ENCODE results near the gene CSF1. TPM values are rescaled to one million over a fixed set of nuclear protein-coding genes. Genes with fewer than 3 reads are reported as not detected.

Gene CSF1
- total and polyA plus RNA-seq, 2 donors (not counting 3 experiments of a cell fraction or from before 2014, with no cell fraction given), result 24.5 to 28.9 TPM

DNA sequence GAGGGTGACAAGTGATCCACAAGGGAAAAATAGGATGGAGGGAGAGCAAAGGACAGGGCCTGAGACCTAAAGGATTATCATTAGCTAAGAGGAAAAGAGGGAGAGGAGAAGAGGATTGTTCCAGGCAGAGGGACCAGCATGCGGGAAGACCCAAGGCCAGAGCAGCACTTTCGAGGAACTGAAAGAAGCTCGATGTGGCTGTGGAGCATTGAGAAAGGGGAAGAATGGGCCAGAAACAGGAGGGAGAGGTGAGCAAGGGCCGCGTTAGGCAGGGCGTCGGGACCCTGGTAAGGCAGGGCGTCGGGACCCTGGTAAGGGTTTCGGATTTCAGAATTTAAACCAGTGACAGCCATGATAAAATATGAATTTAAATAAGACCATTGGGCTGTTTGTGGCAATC is 22.8 kb upstream of the CSF1 start:
- H3K9me3 ChIP-seq (replicated peaks; ENCODE audit: control insufficient read depth, insufficient read depth, low read length), result no peaks in the 10 kb centered on the region

More for the DNA sequence above, 22.8 kb upstream of the CSF1 start:
- Histone ChIP-seq H3K4me2 (ENCODE audit: insufficient read depth, low read length) (no peak overlapping the region), H3K27ac (ENCODE audit: insufficient read depth, low read depth, low read length) (no peak overlapping the region), H3K4me3 (replicated peaks in 1 of 3; ENCODE audit: insufficient read depth in 1 of 3, low read depth in 1 of 3, low read length in 3 of 3) (no peak overlapping the region), H4K20me1 (replicated peaks; ENCODE audit: control insufficient read depth, extremely low read depth, insufficient read depth, low read length) (no peaks in the 10 kb centered on the region), H3K36me3 (ENCODE audit: control insufficient read depth in 2 of 2, extremely low read depth in 1 of 2, insufficient read depth in 2 of 2, low read length in 2 of 2) (no peaks in the 10 kb centered on the region), H3K4me1 (ENCODE audit: control insufficient read depth, extremely low read depth, insufficient read depth, low read length) (peaks cover 8% of the 10 kb centered on the region), H3K27me3 (ENCODE audit: control insufficient read depth in 2 of 2, insufficient read depth in 2 of 2, low read length in 2 of 2) (peaks cover 0 to 17% of the 10 kb centered on the region in 2 experiments), H3K9ac (replicated peaks; ENCODE audit: extremely low read depth, insufficient read depth, low read length) (no peak overlapping the region), H3K9me1 (replicated peaks; ENCODE audit: control insufficient read depth, extremely low read depth, insufficient read depth, low read length) (no peaks in the 10 kb centered on the region), H3K79me2 (ENCODE audit: control insufficient read depth, insufficient read depth, low read length) (no peaks in the 10 kb centered on the region), H2AFZ (ENCODE audit: low read depth, low read length) (no peak overlapping the region)
- no peak for FAIRE-seq
- no TSS peak for BruUV-seq (replicated peaks)
- ChIA-PET POLR2A (no interaction called here), CTCF (interaction anchor here (1.0 to 1.9 kb wide), 3 partner anchors 10 to 96 kb away, joined by 3 to 7 read pairs (median 4); partner anchors contain the start of gene AHCYL1)
- DNase-seq (ENCODE audit: low read depth, low spot score), result no peak
- dilution Hi-C loops (cut with MboI; ENCODE audit: extremely low pct_ligation_motif_present, low sequenced_read_pairs) (no loop called here), intact Hi-C loops (cut with micrococcal nuclease) (no loop called here)
- TF ChIP-seq, protein P1, sequence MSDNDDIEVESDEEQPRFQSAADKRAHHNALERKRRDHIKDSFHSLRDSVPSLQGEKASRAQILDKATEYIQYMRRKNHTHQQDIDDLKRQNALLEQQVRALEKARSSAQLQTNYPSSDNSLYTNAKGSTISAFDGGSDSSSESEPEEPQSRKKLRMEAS (IDR thresholded peaks at IDR 0.05; ENCODE audit: insufficient read depth, insufficient read length), result no peak
- TF ChIP-seq, protein P2, sequence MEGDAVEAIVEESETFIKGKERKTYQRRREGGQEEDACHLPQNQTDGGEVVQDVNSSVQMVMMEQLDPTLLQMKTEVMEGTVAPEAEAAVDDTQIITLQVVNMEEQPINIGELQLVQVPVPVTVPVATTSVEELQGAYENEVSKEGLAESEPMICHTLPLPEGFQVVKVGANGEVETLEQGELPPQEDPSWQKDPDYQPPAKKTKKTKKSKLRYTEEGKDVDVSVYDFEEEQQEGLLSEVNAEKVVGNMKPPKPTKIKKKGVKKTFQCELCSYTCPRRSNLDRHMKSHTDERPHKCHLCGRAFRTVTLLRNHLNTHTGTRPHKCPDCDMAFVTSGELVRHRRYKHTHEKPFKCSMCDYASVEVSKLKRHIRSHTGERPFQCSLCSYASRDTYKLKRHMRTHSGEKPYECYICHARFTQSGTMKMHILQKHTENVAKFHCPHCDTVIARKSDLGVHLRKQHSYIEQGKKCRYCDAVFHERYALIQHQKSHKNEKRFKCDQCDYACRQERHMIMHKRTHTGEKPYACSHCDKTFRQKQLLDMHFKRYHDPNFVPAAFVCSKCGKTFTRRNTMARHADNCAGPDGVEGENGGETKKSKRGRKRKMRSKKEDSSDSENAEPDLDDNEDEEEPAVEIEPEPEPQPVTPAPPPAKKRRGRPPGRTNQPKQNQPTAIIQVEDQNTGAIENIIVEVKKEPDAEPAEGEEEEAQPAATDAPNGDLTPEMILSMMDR (IDR thresholded peaks at IDR 0.05; ENCODE audit: extremely low read depth in 1 of 2, insufficient read depth in 1 of 2, low read depth in 1 of 2, low read length in 2 of 2), result no peak
- TF ChIP-seq EZH2 (IDR thresholded peaks at IDR 0.05; ENCODE audit: borderline replicate concordance, low read depth, low read length, severe bottlenecking) (no peak), MYC (IDR thresholded peaks at IDR 0.05; ENCODE audit: low read depth, low read length) (no peak), FOS (IDR thresholded peaks at IDR 0.05; ENCODE audit: borderline replicate concordance, insufficient read depth, low read length) (no peak), JUN (IDR thresholded peaks at IDR 0.05; ENCODE audit: borderline replicate concordance, insufficient read depth, insufficient read length, low read depth) (no peak), POLR2A (IDR thresholded peaks at IDR 0.05; ENCODE audit: low read depth, low read length) (no peak), GATA2 (IDR thresholded peaks at IDR 0.05; ENCODE audit: insufficient read depth, insufficient read length, low read depth, low read length) (no peak), POLR2AphosphoS5 (IDR thresholded peaks at IDR 0.05; ENCODE audit: insufficient read depth, low read depth, low read length) (no peak)
